ENCODE data around the gene GRID2.
"Not testable (repeated sequence)": the region's sequence is repeated elsewhere in the genome, so short reads cannot be mapped to it uniquely, and the experiment has no call there.

DNA sequence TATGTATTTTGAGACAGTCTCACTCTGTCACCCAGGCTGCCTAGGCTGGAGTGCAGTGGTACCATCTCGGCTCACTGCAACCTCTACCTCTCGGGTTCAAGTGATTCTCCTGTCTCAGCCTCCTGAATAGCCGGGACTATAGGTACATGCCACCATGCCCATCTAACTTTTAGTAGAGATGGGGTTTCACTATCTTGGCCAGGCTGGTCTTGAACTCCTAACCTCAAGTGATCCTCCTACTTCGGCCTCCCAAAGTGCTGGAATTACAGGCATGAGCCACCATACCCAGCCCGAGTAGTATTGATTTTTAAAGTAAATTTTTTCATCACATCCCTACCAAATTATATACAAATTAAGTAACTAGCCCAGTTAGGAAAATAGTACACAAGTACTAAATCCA lies 144.4 kb downstream of the GRID2 start:
- TF ChIP-seq, protein P1, sequence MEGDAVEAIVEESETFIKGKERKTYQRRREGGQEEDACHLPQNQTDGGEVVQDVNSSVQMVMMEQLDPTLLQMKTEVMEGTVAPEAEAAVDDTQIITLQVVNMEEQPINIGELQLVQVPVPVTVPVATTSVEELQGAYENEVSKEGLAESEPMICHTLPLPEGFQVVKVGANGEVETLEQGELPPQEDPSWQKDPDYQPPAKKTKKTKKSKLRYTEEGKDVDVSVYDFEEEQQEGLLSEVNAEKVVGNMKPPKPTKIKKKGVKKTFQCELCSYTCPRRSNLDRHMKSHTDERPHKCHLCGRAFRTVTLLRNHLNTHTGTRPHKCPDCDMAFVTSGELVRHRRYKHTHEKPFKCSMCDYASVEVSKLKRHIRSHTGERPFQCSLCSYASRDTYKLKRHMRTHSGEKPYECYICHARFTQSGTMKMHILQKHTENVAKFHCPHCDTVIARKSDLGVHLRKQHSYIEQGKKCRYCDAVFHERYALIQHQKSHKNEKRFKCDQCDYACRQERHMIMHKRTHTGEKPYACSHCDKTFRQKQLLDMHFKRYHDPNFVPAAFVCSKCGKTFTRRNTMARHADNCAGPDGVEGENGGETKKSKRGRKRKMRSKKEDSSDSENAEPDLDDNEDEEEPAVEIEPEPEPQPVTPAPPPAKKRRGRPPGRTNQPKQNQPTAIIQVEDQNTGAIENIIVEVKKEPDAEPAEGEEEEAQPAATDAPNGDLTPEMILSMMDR (IDR thresholded peaks at IDR 0.05), result not testable (repeated sequence)
- not testable (repeated sequence) for TF ChIP-seq POLR2A (IDR thresholded peaks at IDR 0.05)
